Posterior vena cava (tissue), 2 donors: ENCODE results near the gene FAM43B. TPM values are rescaled to one million over a fixed set of nuclear protein-coding genes. Genes with fewer than 3 reads are reported as not detected.

ENCODE experiments used
- total RNA-seq, 2 donors: library from RNA; stranded (reverse); fragmentation: NEBNext Ultra II Directional; extraction: Animal tissue kit (Norgen Biotek cat#: 25700); gene quantifications; one replicate each; pipeline ENCODE4 v1.2.1, GENCODE V29; 2021
- donor health status: DM: yes; HTN: yes; CAD: no.
- donor health status: DM: yes; HTN: yes; CAD: no.

FAM43B gene
- total RNA-seq, 2 donors from 2014 or later, result 1.2 to 3.9 TPM

Other genes with a start within 250 kb of the FAM43B start
- gene CAMK2N1, start 66.4 kb upstream of the FAM43B start, total RNA-seq, result 10 to 100 TPM; 12.3 to 22.9 TPM
- gene MUL1, start 44.4 kb upstream of the FAM43B start, total RNA-seq, result 10 to 100 TPM; 20.9 to 21.7 TPM
- 1 to 10 TPM; 5.0 to 9.1 TPM for gene CDA, start 36.5 kb downstream of the FAM43B start, total RNA-seq
- gene PINK1, start 80.9 kb downstream of the FAM43B start, total RNA-seq, result 10 to 100 TPM; 64.8 to 95.9 TPM
- 100 to 1,000 TPM; 118 to 164 TPM for gene DDOST, start 108.8 kb downstream of the FAM43B start, total RNA-seq
- gene KIF17, start 165.4 kb downstream of the FAM43B start, total RNA-seq, result 1 to 10 TPM; 2.9 to 3.2 TPM
- gene SH2D5, start 180.1 kb downstream of the FAM43B start, total RNA-seq, result 1 to 10 TPM in 1 of 2 donors, under 1 TPM in 1; 0.14 to 2.1 TPM
- gene HP1BP3, start 234.7 kb downstream of the FAM43B start, total RNA-seq, result 100 to 1,000 TPM; 149 to 164 TPM